SK-N-SH treated with all-trans-retinoic acid at 6 μM for 48 hours (cell line): ENCODE measurements around the gene STK38L.

Source experiments
- ATAC-seq: fragments of 200-7000 bp; cut with Tn5 transposase; 3 replicates; pipeline ENCODE4 v1.9.1; 2020; ENCODE audit warnings: mild to moderate bottlenecking, moderate library complexity
- ARNTL ChIP-seq: fragments of 450-650 bp; formaldehyde crosslinking; IDR thresholded peaks from 2 replicates; pipeline ENCODE4 v1.5.0; 2020; ENCODE audit warnings: low read depth, mild to moderate bottlenecking, moderate library complexity, borderline replicate concordance
- BACH2 ChIP-seq: fragments of 250-450 bp; sonication (Bioruptor Pico); IDR thresholded peaks from 2 replicates; pipeline ENCODE4 v1.9.0; 2021; ENCODE audit warnings: mild to moderate bottlenecking, borderline replicate concordance
- CREB5 ChIP-seq: fragments of 250-450 bp; sonication (Bioruptor Pico); IDR thresholded peaks from 2 replicates; pipeline ENCODE4 v1.5.1; 2020; ENCODE audit warnings: low read depth, mild to moderate bottlenecking, moderate library complexity
- CSDC2 ChIP-seq: fragments of 250-450 bp; sonication (Bioruptor Pico); IDR thresholded peaks from 2 replicates; pipeline ENCODE4 v1.5.0; 2020; ENCODE audit warnings: mild to moderate bottlenecking, moderate library complexity
- CSRNP3 ChIP-seq: fragments of 250-450 bp; sonication (Bioruptor Pico); IDR thresholded peaks from 2 replicates; pipeline ENCODE4 v1.5.1; 2021; ENCODE audit warnings: mild to moderate bottlenecking, moderate library complexity
- ESRRG ChIP-seq: fragments of 250-450 bp; sonication (Bioruptor Pico); IDR thresholded peaks from 2 replicates; pipeline ENCODE4 v1.6.1; 2021; ENCODE audit warnings: mild to moderate bottlenecking
- GLIS3 ChIP-seq: fragments of 250-450 bp; sonication (Bioruptor Pico); IDR thresholded peaks from 2 replicates; pipeline ENCODE4 v1.5.0; 2020; ENCODE audit warnings: mild to moderate bottlenecking, moderate library complexity
- ISL1 ChIP-seq: fragments of 250-450 bp; sonication (Bioruptor Pico); IDR thresholded peaks from 2 replicates; pipeline ENCODE4 v2.1.2; 2022; ENCODE audit warnings: mild to moderate bottlenecking, moderate library complexity
- OSR1 ChIP-seq: fragments of 250-450 bp; sonication (Bioruptor Pico); IDR thresholded peaks from 2 replicates; pipeline ENCODE4 v1.8.0; 2022; ENCODE audit warnings: moderate library complexity, mild to moderate bottlenecking, inconsistent platforms
- PATZ1 ChIP-seq: fragments of 250-450 bp; sonication (Bioruptor Pico); IDR thresholded peaks from 2 replicates; pipeline ENCODE4 v1.8.0; 2020; ENCODE audit warnings: mild to moderate bottlenecking, moderate library complexity, borderline replicate concordance
- PPARA ChIP-seq: fragments of 250-450 bp; sonication (Bioruptor Pico); IDR thresholded peaks from 2 replicates; pipeline ENCODE4 v1.5.0; 2020; ENCODE audit warnings: mild to moderate bottlenecking, borderline replicate concordance
- RARB ChIP-seq: fragments of 250-450 bp; sonication (Bioruptor Pico); IDR thresholded peaks from 2 replicates; pipeline ENCODE4 v1.8.0; 2021; ENCODE audit warnings: mild to moderate bottlenecking, moderate library complexity
- SNAI2 ChIP-seq: fragments of 250-450 bp; sonication (Bioruptor Pico); IDR thresholded peaks from 2 replicates; pipeline ENCODE4 v1.5.0; 2020; ENCODE audit warnings: mild to moderate bottlenecking, moderate library complexity
- TCF4 ChIP-seq: fragments of 250-450 bp; sonication (Bioruptor Pico); IDR thresholded peaks from 2 replicates; pipeline ENCODE4 v1.8.0; 2021; ENCODE audit warnings: mild to moderate bottlenecking, moderate library complexity, borderline replicate concordance
- TSHZ2 ChIP-seq: fragments of 250-450 bp; sonication (Bioruptor Pico); IDR thresholded peaks from 2 replicates; pipeline ENCODE4 v1.5.0; 2020; ENCODE audit warnings: mild to moderate bottlenecking, moderate library complexity
- ZC3H10 ChIP-seq: fragments of 250-450 bp; sonication (Bioruptor Pico); IDR thresholded peaks from 2 replicates; pipeline ENCODE4 v1.5.1; 2021; ENCODE audit warnings: mild to moderate bottlenecking, moderate library complexity
- ZFP30 ChIP-seq: fragments of 450-650 bp; formaldehyde crosslinking; IDR thresholded peaks from 2 replicates; pipeline ENCODE4 v1.5.0; 2022; ENCODE audit warnings: mild to moderate bottlenecking, moderate library complexity
- ZNF565 ChIP-seq: fragments of 450-650 bp; formaldehyde crosslinking; conservative IDR thresholded peaks from 2 replicates; pipeline ENCODE4 v1.5.0; 2020; ENCODE audit warnings: low read depth, mild to moderate bottlenecking, moderate library complexity
- ZNF70 ChIP-seq: fragments of 450-650 bp; formaldehyde crosslinking; IDR thresholded peaks from 2 replicates; pipeline ENCODE4 v1.5.0; 2020; ENCODE audit warnings: mild to moderate bottlenecking, moderate library complexity
- ZNF8 ChIP-seq: fragments of 450-650 bp; formaldehyde crosslinking; IDR thresholded peaks from 2 replicates; pipeline ENCODE4 v1.5.0; 2020; ENCODE audit warnings: mild to moderate bottlenecking, moderate library complexity
- TF ChIP-seq, protein P1 (sequence below): fragments of 250-450 bp; sonication (Bioruptor Pico); IDR thresholded peaks from 2 replicates; pipeline ENCODE4 v1.8.0; 2021; ENCODE audit warnings: low read depth, mild to moderate bottlenecking, moderate library complexity, borderline replicate concordance

STK38L gene

GRCh38 chr12:27340971-27341370, 96.9 kb downstream of the STK38L start:
- no peak for TF ChIP-seq TCF4
- TF ChIP-seq ZFP30 (CRISPR knock-in tag), result no peak
- TF ChIP-seq PPARA (CRISPR knock-in tag), result no peak
- TF ChIP-seq PATZ1 (CRISPR knock-in tag), result no peak
- no peak for TF ChIP-seq CSDC2 (CRISPR knock-in tag)
- no peak for TF ChIP-seq ZNF565 (CRISPR knock-in tag)
- TF ChIP-seq RARB (CRISPR knock-in tag), result no peak
- TF ChIP-seq ZC3H10 (CRISPR knock-in tag), result no peak
- no peak for TF ChIP-seq ZNF70 (CRISPR knock-in tag)
- no peak for TF ChIP-seq GLIS3 (CRISPR knock-in tag)
- TF ChIP-seq ARNTL (CRISPR knock-in tag), result no peak
- TF ChIP-seq SNAI2 (CRISPR knock-in tag), result no peak
- TF ChIP-seq ZNF8 (CRISPR knock-in tag), result no peak
- no peak for TF ChIP-seq ESRRG
- no peak for TF ChIP-seq BACH2 (CRISPR knock-in tag)
- no peak for TF ChIP-seq OSR1 (CRISPR knock-in tag)
- TF ChIP-seq CSRNP3, result no peak
- no peak for TF ChIP-seq TSHZ2 (CRISPR knock-in tag)
- TF ChIP-seq, protein P1, sequence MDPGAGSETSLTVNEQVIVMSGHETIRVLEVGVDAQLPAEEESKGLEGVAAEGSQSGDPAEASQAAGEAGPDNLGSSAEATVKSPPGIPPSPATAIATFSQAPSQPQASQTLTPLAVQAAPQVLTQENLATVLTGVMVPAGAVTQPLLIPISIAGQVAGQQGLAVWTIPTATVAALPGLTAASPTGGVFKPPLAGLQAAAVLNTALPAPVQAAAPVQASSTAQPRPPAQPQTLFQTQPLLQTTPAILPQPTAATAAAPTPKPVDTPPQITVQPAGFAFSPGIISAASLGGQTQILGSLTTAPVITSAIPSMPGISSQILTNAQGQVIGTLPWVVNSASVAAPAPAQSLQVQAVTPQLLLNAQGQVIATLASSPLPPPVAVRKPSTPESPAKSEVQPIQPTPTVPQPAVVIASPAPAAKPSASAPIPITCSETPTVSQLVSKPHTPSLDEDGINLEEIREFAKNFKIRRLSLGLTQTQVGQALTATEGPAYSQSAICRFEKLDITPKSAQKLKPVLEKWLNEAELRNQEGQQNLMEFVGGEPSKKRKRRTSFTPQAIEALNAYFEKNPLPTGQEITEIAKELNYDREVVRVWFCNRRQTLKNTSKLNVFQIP (CRISPR knock-in tag), result no peak
- no peak for TF ChIP-seq ISL1 (CRISPR knock-in tag)
- ATAC-seq, result no peak

- no peak; the same call in 1 of the 3 replicates for ATAC-seq
- TF ChIP-seq SNAI2 (CRISPR knock-in tag), result no peak
- TF ChIP-seq CREB5 (CRISPR knock-in tag), result no peak
- TF ChIP-seq ESRRG, result no peak
- TF ChIP-seq BACH2 (CRISPR knock-in tag), result no peak
- TF ChIP-seq, protein P1 (CRISPR knock-in tag), result no peak
- TF ChIP-seq ISL1 (CRISPR knock-in tag), result no peak
- no peak for TF ChIP-seq CSRNP3
- TF ChIP-seq ZFP30 (CRISPR knock-in tag), result no peak
- TF ChIP-seq, all 23 proteins: peak for 0
Observed at GRCh38 chr12:27342536-27342935, 98.5 kb downstream of the STK38L start.
